H9 (cell line): Measurements from ENCODE around the gene ANXA2. TPM values are rescaled to one million over a fixed set of nuclear protein-coding genes. Genes with fewer than 3 reads are reported as not detected.

Experiments
- DNase-seq: peaks from one replicate; pipeline ENCODE4 v3.0.0-alpha.2; 2017
- H2AFZ ChIP-seq: one replicate; pipeline ENCODE4 v1.6.1; 2013; ENCODE audit warnings: mild to moderate bottlenecking, low read length, control low read depth, moderate library complexity
- H2AK5ac ChIP-seq: 2 replicates; pipeline ENCODE4 v1.6.1; 2013; ENCODE audit warnings: low read length, control low read depth, mixed read lengths; ENCODE audit not compliant: insufficient read length
- H2BK120ac ChIP-seq: one replicate; pipeline ENCODE4 v1.6.1; 2013; ENCODE audit warnings: low read depth, mild to moderate bottlenecking, low read length, control low read depth, inconsistent platforms; ENCODE audit not compliant: poor library complexity, severe bottlenecking
- H2BK12ac ChIP-seq: 2 replicates; pipeline ENCODE4 v1.6.1; 2013; ENCODE audit warnings: low read length, control low read depth, mixed read lengths, low read depth; ENCODE audit not compliant: insufficient read length
- H2BK15ac ChIP-seq: 2 replicates; pipeline ENCODE4 v1.6.1; 2013; ENCODE audit warnings: low read depth, low read length, control low read depth
- H2BK20ac ChIP-seq: one replicate; pipeline ENCODE4 v1.6.1; 2013; ENCODE audit warnings: low read depth, mild to moderate bottlenecking, low read length, control low read depth, inconsistent platforms; ENCODE audit not compliant: poor library complexity, severe bottlenecking
- H2BK5ac ChIP-seq: 2 replicates; pipeline ENCODE4 v1.6.1; 2013; ENCODE audit warnings: low read length, control low read depth, mixed read lengths; ENCODE audit not compliant: insufficient read length
- H3K14ac ChIP-seq: 2 replicates; pipeline ENCODE4 v1.6.1; 2013; ENCODE audit warnings: low read length, control low read depth; ENCODE audit not compliant: insufficient read depth
- H3K18ac ChIP-seq: 2 replicates; pipeline ENCODE4 v1.6.1; 2013; ENCODE audit warnings: low read depth, mild to moderate bottlenecking, mixed read lengths, low read length, control low read depth; ENCODE audit not compliant: insufficient read length
- H3K23ac ChIP-seq: 2 replicates; pipeline ENCODE4 v1.6.1; 2013; ENCODE audit warnings: low read length, control low read depth, mixed read lengths, low read depth; ENCODE audit not compliant: insufficient read length
- H3K23me2 ChIP-seq: 2 replicates; pipeline ENCODE4 v1.6.1; 2013; ENCODE audit warnings: low read depth, mild to moderate bottlenecking, mixed read lengths, low read length, control low read depth; ENCODE audit not compliant: insufficient read length, poor library complexity, severe bottlenecking
- H3K27ac ChIP-seq: 2 replicates; pipeline ENCODE4 v1.5.1; 2013; ENCODE audit warnings: low read length, control low read depth, mixed read lengths, low read depth; ENCODE audit not compliant: insufficient read length
- H3K27me3 ChIP-seq: 2 replicates; pipeline ENCODE4 v1.6.1; 2013; ENCODE audit warnings: low read length, control low read depth, inconsistent platforms; ENCODE audit not compliant: insufficient read depth
- H3K4ac ChIP-seq: 2 replicates; pipeline ENCODE4 v1.6.1; 2013; ENCODE audit warnings: low read depth, mild to moderate bottlenecking, control low read depth, inconsistent platforms, low read length, moderate library complexity
- H3K4me1 ChIP-seq: 2 replicates; pipeline ENCODE4 v1.6.1; 2013; ENCODE audit warnings: low read length, control low read depth, inconsistent platforms; ENCODE audit not compliant: insufficient read depth
- H3K4me2 ChIP-seq: 2 replicates; pipeline ENCODE4 v1.6.1; 2013; ENCODE audit warnings: low read length, control low read depth, mixed read lengths; ENCODE audit not compliant: insufficient read length, insufficient read depth
- H3K56ac ChIP-seq: 2 replicates; pipeline ENCODE4 v1.6.1; 2013; ENCODE audit warnings: low read depth, mild to moderate bottlenecking, mixed read lengths, low read length, control low read depth; ENCODE audit not compliant: insufficient read length
- H3K79me1 ChIP-seq: 2 replicates; pipeline ENCODE4 v1.6.1; 2013; ENCODE audit warnings: low read depth, mild to moderate bottlenecking, moderate library complexity, low read length, control low read depth, inconsistent platforms; ENCODE audit not compliant: insufficient read depth, poor library complexity, severe bottlenecking
- H3K79me2 ChIP-seq: 2 replicates; pipeline ENCODE4 v1.6.1; 2013; ENCODE audit warnings: low read length, control low read depth, inconsistent platforms; ENCODE audit not compliant: insufficient read depth
- H3K9ac ChIP-seq: 2 replicates; pipeline ENCODE4 v1.6.1; 2013; ENCODE audit warnings: low read length, control low read depth, mixed read lengths; ENCODE audit not compliant: insufficient read length; ENCODE audit errors: extremely low read depth
- H3K9me3 ChIP-seq: one replicate; pipeline ENCODE4 v1.6.1; 2013; ENCODE audit warnings: low read depth, low read length, inconsistent platforms; ENCODE audit not compliant: control insufficient read depth
- H3T11ph ChIP-seq: one replicate; pipeline ENCODE4 v1.6.1; 2013; ENCODE audit warnings: mild to moderate bottlenecking, low read length, control low read depth, inconsistent platforms
- H4K20me1 ChIP-seq: one replicate; pipeline ENCODE4 v1.6.1; 2013; ENCODE audit not compliant: control insufficient read depth, insufficient read length, insufficient read depth
- H4K5ac ChIP-seq: 2 replicates; pipeline ENCODE4 v1.6.1; 2013; ENCODE audit warnings: low read depth, mild to moderate bottlenecking, mixed read lengths, low read length, control low read depth; ENCODE audit not compliant: insufficient read length
- H4K8ac ChIP-seq: replicated peaks from 2 replicates; pipeline ENCODE4 v1.6.1; 2013; ENCODE audit warnings: low read length, control low read depth, mixed read lengths, low read depth; ENCODE audit not compliant: insufficient read length
- H4K91ac ChIP-seq: 2 replicates; pipeline ENCODE4 v1.6.1; 2013; ENCODE audit warnings: low read depth, mild to moderate bottlenecking, moderate library complexity, mixed read lengths, low read length, control low read depth; ENCODE audit not compliant: insufficient read length
- H3K27ac Mint-ChIP-seq, 3 experiments: 2 replicates in 2 of 3; 3 replicates in 1 of 3; pipeline ENCODE4 v1.8.0; 2020 to 2021; ENCODE audit warnings: mixed read lengths in 3 of 3, mild to moderate bottlenecking in 1 of 3, moderate library complexity in 1 of 3
- H3K27me3 Mint-ChIP-seq: 2 replicates; pipeline ENCODE4 v1.8.0; 2021; ENCODE audit warnings: low read depth, mild to moderate bottlenecking, moderate library complexity, mixed read lengths
- H3K36me3 Mint-ChIP-seq, 3 experiments: 2 replicates in 2 of 3; 3 replicates in 1 of 3; pipeline ENCODE4 v1.8.0; 2020 to 2021; ENCODE audit warnings: low read depth in 3 of 3, mixed read lengths in 3 of 3; ENCODE audit not compliant: insufficient read depth in 1 of 3
- H3K4me1 Mint-ChIP-seq, 2 experiments: 2 replicates each; pipeline ENCODE4 v1.8.0; 2020; ENCODE audit warnings: mixed read lengths in 2 of 2
- H3K4me3 Mint-ChIP-seq, 2 experiments: 2 replicates in 1 of 2; 3 replicates in 1 of 2; pipeline ENCODE4 v1.8.0; 2020 to 2021; ENCODE audit warnings: mild to moderate bottlenecking in 2 of 2, mixed read lengths in 2 of 2, moderate library complexity in 1 of 2
- H3K9me3 Mint-ChIP-seq, 2 experiments: 2 replicates in 1 of 2; 3 replicates in 1 of 2; pipeline ENCODE4 v1.8.0; 2020; ENCODE audit warnings: mild to moderate bottlenecking in 2 of 2, mixed read lengths in 2 of 2, moderate library complexity in 1 of 2
- WGBS: extraction: QIAGEN DNeasy Blood & Tissue Kit; methylation state at CpG from one replicate; pipeline ENCODE4 v1.1.7; 2013; ENCODE audit warnings: missing lambda C conversion rate, low lambda C conversion rate, mixed read lengths; ENCODE audit not compliant: insufficient read length; ENCODE audit errors: extremely low coverage; 5-methylcytosine and 5-hydroxymethylcytosine counted together
- total RNA-seq: library from RNA; stranded (reverse); gene quantifications from 2 replicates; pipeline ENCODE4 v1.2.1, GENCODE V29; 2021
- TF ChIP-seq, protein P1 (sequence below): fragments of 200-600 bp; sonication (generic); conservative IDR thresholded peaks from 3 replicates; pipeline ENCODE4 v1.8.0; 2021; ENCODE audit warnings: antibody characterized with exemption, mild to moderate bottlenecking

ANXA2 gene
- total RNA-seq, 1 experiment from 2014 or later, result 126 TPM

GRCh38 chr15:60339236-60339635 lies 58.5 kb downstream of the ANXA2 start:
- no peak overlapping the region for H4K8ac ChIP-seq
- Mint-ChIP-seq H3K4me3 (no peak overlapping the region), H3K36me3 (no peaks in the 10 kb centered on the region), H3K4me1 (peaks cover 7 to 27% of the 10 kb centered on the region in 2 experiments), H3K27ac (peak overlapping the region in 1 of 3 experiments; percentile 17; a peak in 1 of 7 replicates), H3K27me3 (peaks cover 4% of the 10 kb centered on the region; the same call in 1 of the 2 replicates), H3K9me3 (no peaks in the 10 kb centered on the region)
- no peak overlapping the region for H2BK20ac ChIP-seq
- no peak overlapping the region for H2BK12ac ChIP-seq
- H3K79me2 ChIP-seq, result no peaks in the 10 kb centered on the region
- H4K5ac ChIP-seq, result no peak overlapping the region
- no peak overlapping the region for H3K4ac ChIP-seq
- no peak overlapping the region for H3K4me2 ChIP-seq
- H3K23me2 ChIP-seq, result no peaks in the 10 kb centered on the region
- DNase-seq, result no peak
- no peak overlapping the region for H3K14ac ChIP-seq
- no peaks in the 10 kb centered on the region for H4K20me1 ChIP-seq
- no peak overlapping the region for H2BK120ac ChIP-seq
- H2AFZ ChIP-seq, result no peak overlapping the region
- no peaks in the 10 kb centered on the region for H3K9me3 ChIP-seq
- no peak overlapping the region for H4K91ac ChIP-seq
- no peak overlapping the region for H2BK15ac ChIP-seq
- no peak overlapping the region for H3K56ac ChIP-seq
- no peak overlapping the region for H3K18ac ChIP-seq
- H2BK5ac ChIP-seq, result no peak overlapping the region
- H2AK5ac ChIP-seq, result no peak overlapping the region
- H3K9ac ChIP-seq, result no peak overlapping the region
- WGBS, result no CpG with 5 or more reads among the region's 9 CpGs
- TF ChIP-seq, protein P1, sequence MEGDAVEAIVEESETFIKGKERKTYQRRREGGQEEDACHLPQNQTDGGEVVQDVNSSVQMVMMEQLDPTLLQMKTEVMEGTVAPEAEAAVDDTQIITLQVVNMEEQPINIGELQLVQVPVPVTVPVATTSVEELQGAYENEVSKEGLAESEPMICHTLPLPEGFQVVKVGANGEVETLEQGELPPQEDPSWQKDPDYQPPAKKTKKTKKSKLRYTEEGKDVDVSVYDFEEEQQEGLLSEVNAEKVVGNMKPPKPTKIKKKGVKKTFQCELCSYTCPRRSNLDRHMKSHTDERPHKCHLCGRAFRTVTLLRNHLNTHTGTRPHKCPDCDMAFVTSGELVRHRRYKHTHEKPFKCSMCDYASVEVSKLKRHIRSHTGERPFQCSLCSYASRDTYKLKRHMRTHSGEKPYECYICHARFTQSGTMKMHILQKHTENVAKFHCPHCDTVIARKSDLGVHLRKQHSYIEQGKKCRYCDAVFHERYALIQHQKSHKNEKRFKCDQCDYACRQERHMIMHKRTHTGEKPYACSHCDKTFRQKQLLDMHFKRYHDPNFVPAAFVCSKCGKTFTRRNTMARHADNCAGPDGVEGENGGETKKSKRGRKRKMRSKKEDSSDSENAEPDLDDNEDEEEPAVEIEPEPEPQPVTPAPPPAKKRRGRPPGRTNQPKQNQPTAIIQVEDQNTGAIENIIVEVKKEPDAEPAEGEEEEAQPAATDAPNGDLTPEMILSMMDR, result no peak
- no peak overlapping the region for H3T11ph ChIP-seq
- H3K27me3 ChIP-seq, result no peaks in the 10 kb centered on the region
- H3K4me1 ChIP-seq, result no peaks in the 10 kb centered on the region
- H3K79me1 ChIP-seq, result no peaks in the 10 kb centered on the region
- no peak overlapping the region for H3K23ac ChIP-seq
- H3K27ac ChIP-seq, result no peak overlapping the region
